Measurements from ENCODE around the gene SLC17A1. TPM values are rescaled to one million over a fixed set of nuclear protein-coding genes. Genes with fewer than 3 reads are reported as not detected.
"Not testable (repeated sequence)": the region's sequence is repeated elsewhere in the genome, so short reads cannot be mapped to it uniquely, and the experiment has no call there.

Gene SLC17A1
- total and polyA plus RNA-seq, 11 donors = not detected

GRCh38 chr6:25750906-25751305, 80.9 kb downstream of the SLC17A1 start:
- H3K27ac ChIP-seq = no peak overlapping the region
- H3K27me3 ChIP-seq = peaks cover 0 to 1% (median 0%) of the 10 kb centered on the region in 9 donors
- no peak for TF ChIP-seq CTCF (IDR thresholded peaks at IDR 0.05)
- no peak for TF ChIP-seq POLR2A (IDR thresholded peaks at IDR 0.05)
- no peak for DNase-seq
- 36 to 42% (median 39%) methylated on average over 3 of the region's 3 CpGs for WGBS, 4 donors
- no peak overlapping the region for H3K4me3 ChIP-seq
- no peaks in the 10 kb centered on the region for H3K9me3 ChIP-seq
- intact Hi-C loops (cut with DNase I) = no loop called here
- ATAC-seq = no peak
- no peaks in the 10 kb centered on the region for H3K36me3 ChIP-seq
- H3K4me1 ChIP-seq = no peaks in the 10 kb centered on the region

GRCh38 chr6:25749837-25750236, 82.0 kb downstream of the SLC17A1 start:
- DNase-seq (no peak), ATAC-seq (no peak)
- whole genome bisulfite sequencing, 4 donors = 44 to 91% (median 66%) methylated on average over 2 of the region's 2 CpGs
- H3K9me3 ChIP-seq = no peaks in the 10 kb centered on the region
- H3K27me3 ChIP-seq = no peaks in the 10 kb centered on the region
- no peak overlapping the region for H3K27ac ChIP-seq
- no peaks in the 10 kb centered on the region for H3K36me3 ChIP-seq
- H3K4me3 ChIP-seq = no peak overlapping the region
- intact Hi-C loops (cut with DNase I) = no loop called here
- TF ChIP-seq POLR2A (IDR thresholded peaks at IDR 0.05) = no peak
- TF ChIP-seq CTCF (IDR thresholded peaks at IDR 0.05) = no peak
- H3K4me1 ChIP-seq = no peaks in the 10 kb centered on the region

- H3K27ac ChIP-seq; DNase-seq; H3K4me1 ChIP-seq; H3K27me3 ChIP-seq; H3K36me3 ChIP-seq; ATAC-seq; intact Hi-C loops (cut with DNase I); H3K4me3 ChIP-seq; H3K9me3 ChIP-seq: not testable (repeated sequence)
- 37 to 59% (median 48%) methylated on average over 16 to 17 of the region's 17 CpGs for whole genome bisulfite sequencing, 4 donors
Observed at GRCh38 chr6:25748601-25749517, 83.0 kb downstream of the SLC17A1 start.

GRCh38 chr6:25748049-25748448, 83.8 kb downstream of the SLC17A1 start:
- TF ChIP-seq CTCF (IDR thresholded peaks at IDR 0.05) (no peak), POLR2A (IDR thresholded peaks at IDR 0.05) (no peak)
- no peaks in the 10 kb centered on the region for H3K36me3 ChIP-seq
- no peak overlapping the region for H3K4me3 ChIP-seq
- ATAC-seq = no peak
- no peaks in the 10 kb centered on the region for H3K9me3 ChIP-seq
- DNase-seq = no peak
- H3K27ac ChIP-seq = no peak overlapping the region
- H3K4me1 ChIP-seq = no peaks in the 10 kb centered on the region
- H3K27me3 ChIP-seq = no peaks in the 10 kb centered on the region
- intact Hi-C loops (cut with DNase I) = no loop called here
